SK-N-SH (cell line): Measurements from ENCODE around the gene ANO3. TPM values are rescaled to one million over a fixed set of nuclear protein-coding genes. Genes with fewer than 3 reads are reported as not detected.

Source experiments
- CTCF ChIA-PET: fragments of 300-600, 350-600 bp; formaldehyde crosslinking; extraction: SDS; loops from one replicate; lab custom pipeline; 2021; lab: Yijun Ruan, JAX
- POLR2A ChIA-PET: fragments of 350-600 bp; sonication (Branson Sonifier 250); formaldehyde crosslinking; extraction: SDS; loops from one replicate; lab custom pipeline; 2020; ENCODE audit warnings: antibody characterized with exemption, inconsistent platforms; lab: Yijun Ruan, JAX
- DNase-seq: peaks from one replicate; pipeline ENCODE4 v3.0.0; 2012
- H2AFZ ChIP-seq: fragments of 200-600 bp; sonication (generic); 2 replicates; pipeline ENCODE4 v1.8.1; 2016; ENCODE audit warnings: antibody characterized with exemption, mild to moderate bottlenecking, low read depth
- H3F3A ChIP-seq: fragments of 200-600 bp; sonication (generic); replicated peaks from 2 replicates; pipeline ENCODE3; 2016; ENCODE audit warnings: antibody characterized with exemption, mild to moderate bottlenecking; ENCODE audit not compliant: insufficient read depth
- H3K27ac ChIP-seq, 2 experiments: fragments of 200-500 bp in 1 of 2; fragments of 200-600 bp in 1 of 2; sonication (Bioruptor generic) in 1 of 2; sonication (generic), shearing (Covaris generic) in 1 of 2; 2 replicates each; pipeline versions ENCODE4 v1.5.1 to v1.6.1; 2014 to 2016; ENCODE audit warnings: low read depth in 2 of 2, inconsistent platforms in 1 of 2, low read length in 1 of 2, mild to moderate bottlenecking in 1 of 2, mixed read lengths in 1 of 2
- H3K27me3 ChIP-seq: fragments of 200-600 bp; sonication (generic), shearing (Covaris generic); 2 replicates; pipeline ENCODE4 v1.6.1; 2016; ENCODE audit warnings: mixed run types; ENCODE audit not compliant: insufficient read depth
- H3K36me3 ChIP-seq, 2 experiments: fragments of 200-500 bp in 1 of 2; fragments of 200-600 bp in 1 of 2; sonication (Bioruptor generic) in 1 of 2; sonication (generic) in 1 of 2; replicated peaks in 1 of 2; 2 replicates each; pipeline versions ENCODE3 to v1.5.1; 2014 to 2016; ENCODE audit warnings: low read length in 1 of 2, mild to moderate bottlenecking in 1 of 2; ENCODE audit not compliant: insufficient read depth in 2 of 2, control insufficient read depth in 1 of 2
- H3K4me1 ChIP-seq, 2 experiments: fragments of 200-500 bp in 1 of 2; fragments of 200-600 bp in 1 of 2; sonication (Bioruptor generic) in 1 of 2; sonication (generic), shearing (Covaris generic) in 1 of 2; 2 replicates each; pipeline versions ENCODE4 v1.5.1 to v1.6.1; 2014 to 2016; ENCODE audit warnings: low read depth in 1 of 2, low read length in 1 of 2, mixed run types in 1 of 2; ENCODE audit not compliant: insufficient read depth in 2 of 2, control insufficient read depth in 1 of 2
- H3K4me2 ChIP-seq: fragments of 200-600 bp; sonication (generic), shearing (Covaris generic); 2 replicates; pipeline ENCODE4 v1.6.1; 2017; ENCODE audit warnings: mixed run types
- H3K4me3 ChIP-seq, 2 experiments: fragments of 200-500 bp in 1 of 2; fragments of 200-600 bp in 1 of 2; sonication (Bioruptor generic) in 1 of 2; sonication (generic), shearing (Covaris generic) in 1 of 2; 2 replicates each; pipeline versions ENCODE4 v1.5.1 to v1.8.1; 2014 to 2016; ENCODE audit warnings: low read depth in 2 of 2, inconsistent platforms in 1 of 2, low read length in 1 of 2, mild to moderate bottlenecking in 1 of 2, mixed read lengths in 1 of 2, moderate library complexity in 1 of 2
- H3K79me2 ChIP-seq: fragments of 200-600 bp; sonication (generic); 2 replicates; pipeline ENCODE4 v1.8.1; 2017; ENCODE audit warnings: mild to moderate bottlenecking; ENCODE audit not compliant: insufficient read depth
- H3K9ac ChIP-seq: fragments of 200-600 bp; sonication (generic); 2 replicates; pipeline ENCODE4 v1.6.1; 2017; ENCODE audit warnings: mixed run types
- H3K9me2 ChIP-seq: fragments of 200-600 bp; sonication (generic); 2 replicates; pipeline ENCODE4 v1.6.1; 2017; ENCODE audit warnings: mixed run types
- H3K9me3 ChIP-seq: fragments of 200-600 bp; sonication (generic); 2 replicates; pipeline ENCODE4 v1.6.1; 2017; ENCODE audit warnings: mixed run types, mild to moderate bottlenecking, moderate library complexity
- H4K20me1 ChIP-seq: fragments of 200-600 bp; sonication (generic); 2 replicates; pipeline ENCODE4 v1.6.1; 2017; ENCODE audit warnings: mild to moderate bottlenecking, mixed run types; ENCODE audit not compliant: insufficient read depth
- FOXJ3 ChIP-seq: sonication (generic); formaldehyde crosslinking; IDR thresholded peaks from 2 replicates; pipeline ENCODE4 v1.5.1; 2020; ENCODE audit warnings: mild to moderate bottlenecking, missing genetic modification reagents
- NFIC ChIP-seq: IDR thresholded peaks from 2 replicates; pipeline ENCODE4 v1.4.0; 2012; ENCODE audit warnings: borderline replicate concordance
- RCOR1 ChIP-seq: fragments of 150-350 bp; IDR thresholded peaks from 2 replicates; pipeline ENCODE4 v1.6.1; 2017; ENCODE audit warnings: antibody characterized with exemption, low read length
- SIN3A ChIP-seq: IDR thresholded peaks from 2 replicates; pipeline ENCODE4 v1.6.1; 2012; ENCODE audit warnings: low read depth, mild to moderate bottlenecking, low read length, moderate library complexity, borderline replicate concordance
- SMC3 ChIP-seq: IDR thresholded peaks from 2 replicates; pipeline ENCODE4 v1.6.1; 2012; ENCODE audit warnings: low read depth, low read length, improper control_type of control experiment
- YY1 ChIP-seq: IDR thresholded peaks from 2 replicates; pipeline ENCODE4 v1.4.0; 2012; ENCODE audit warnings: low read depth, mild to moderate bottlenecking
- WGBS: methylation state at CpG from one replicate; pipeline ENCODE4 v1.1.6; 2017; ENCODE audit warnings: low lambda C conversion rate; 5-methylcytosine and 5-hydroxymethylcytosine counted together
- polyA plus RNA-seq, 3 experiments: library from polyadenylated mRNA; depleted of rRNA; stranded (reverse); fragments of >200 nt; gene quantifications; 2 replicates each; pipeline ENCODE4 v1.2.3, GENCODE V29; 2012
- TF ChIP-seq, protein P1 (sequence below): IDR thresholded peaks from 2 replicates; pipeline ENCODE4 v1.6.1; 2012; ENCODE audit warnings: mild to moderate bottlenecking, low read depth, low read length, moderate library complexity

ANO3 gene
- polyA plus RNA-seq, 1 of the 3 experiments (the other 2 are of a cell fraction), result 0.13 TPM

DNA sequence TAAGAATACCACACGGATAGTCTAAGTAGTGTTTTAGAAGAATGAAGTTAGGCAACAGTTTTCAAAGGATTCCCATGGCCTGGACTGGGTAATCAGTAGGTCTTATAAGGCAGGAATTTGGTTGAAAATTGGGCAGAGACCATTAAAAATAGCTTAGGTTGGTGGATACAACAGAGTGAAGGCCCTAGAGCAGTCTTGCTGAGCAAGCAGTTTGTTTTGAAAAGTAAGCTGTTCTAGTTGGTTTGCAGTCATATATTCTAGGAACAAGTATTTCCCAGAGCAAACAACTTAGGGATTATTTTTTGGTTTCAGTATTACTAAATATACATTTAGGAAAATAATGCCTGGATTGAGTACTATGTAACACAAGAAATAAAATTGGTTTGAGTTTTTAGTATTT lies 175.3 kb downstream of the ANO3 start:
- Histone ChIP-seq H3K4me1 (no peaks in the 10 kb centered on the region), H3K9me3 (no peaks in the 10 kb centered on the region), H3K79me2 (no peaks in the 10 kb centered on the region), H3K36me3 (no peaks in the 10 kb centered on the region), H3F3A (no peaks in the 10 kb centered on the region), H3K27ac (no peak overlapping the region), H2AFZ (no peak overlapping the region), H4K20me1 (no peaks in the 10 kb centered on the region), H3K4me2 (no peak overlapping the region), H3K9ac (no peak overlapping the region), H3K27me3 (no peaks in the 10 kb centered on the region), H3K9me2 (no peaks in the 10 kb centered on the region), H3K4me3 (no peak overlapping the region)
- no peak for TF ChIP-seq NFIC
- DNase-seq, result no peak
- 30% methylated on average over 1 of the region's 1 CpG for WGBS
- CTCF ChIA-PET, result interaction anchor here (1.6 kb wide), 1 partner anchor 209 kb away, joined by 4 read pairs; no protein-coding TSS in a partner anchor
- POLR2A ChIA-PET, result no interaction called here

DNA sequence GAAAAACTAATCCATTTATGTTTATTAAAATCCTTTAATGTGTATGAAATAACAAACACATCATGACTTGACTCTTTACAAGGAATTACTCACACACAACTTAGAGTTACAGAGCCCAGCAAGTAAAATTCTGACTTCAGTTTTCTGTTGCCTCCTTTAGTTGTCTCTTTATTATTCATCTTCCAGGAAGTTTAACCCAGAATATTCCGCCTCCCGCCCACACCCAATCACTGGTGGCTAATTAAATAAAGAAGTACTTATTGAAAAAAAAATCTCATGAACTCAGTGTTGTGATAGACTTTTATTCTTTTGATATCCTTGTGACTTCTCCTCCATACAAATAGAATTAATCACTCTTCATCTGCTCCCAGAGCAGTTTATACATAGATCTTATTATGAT lies 178.2 kb downstream of the ANO3 start:
- Histone ChIP-seq H3F3A (no peaks in the 10 kb centered on the region), H3K27ac (no peak overlapping the region), H3K27me3 (no peaks in the 10 kb centered on the region), H3K4me3 (no peak overlapping the region), H2AFZ (no peak overlapping the region), H3K4me2 (no peak overlapping the region), H3K9me3 (no peaks in the 10 kb centered on the region), H3K36me3 (no peaks in the 10 kb centered on the region), H4K20me1 (no peaks in the 10 kb centered on the region), H3K79me2 (no peaks in the 10 kb centered on the region)
- CTCF ChIA-PET, result interaction anchor here (0.6 to 1.5 kb wide), 2 partner anchors 16 to 18 kb away, joined by 3 to 5 read pairs; no protein-coding TSS in a partner anchor
- WGBS, result 90% methylated on average over 2 of the region's 2 CpGs
- TF ChIP-seq RCOR1 (no peak), YY1 (no peak), SMC3 (no peak), SIN3A (no peak)
- TF ChIP-seq, protein P1, sequence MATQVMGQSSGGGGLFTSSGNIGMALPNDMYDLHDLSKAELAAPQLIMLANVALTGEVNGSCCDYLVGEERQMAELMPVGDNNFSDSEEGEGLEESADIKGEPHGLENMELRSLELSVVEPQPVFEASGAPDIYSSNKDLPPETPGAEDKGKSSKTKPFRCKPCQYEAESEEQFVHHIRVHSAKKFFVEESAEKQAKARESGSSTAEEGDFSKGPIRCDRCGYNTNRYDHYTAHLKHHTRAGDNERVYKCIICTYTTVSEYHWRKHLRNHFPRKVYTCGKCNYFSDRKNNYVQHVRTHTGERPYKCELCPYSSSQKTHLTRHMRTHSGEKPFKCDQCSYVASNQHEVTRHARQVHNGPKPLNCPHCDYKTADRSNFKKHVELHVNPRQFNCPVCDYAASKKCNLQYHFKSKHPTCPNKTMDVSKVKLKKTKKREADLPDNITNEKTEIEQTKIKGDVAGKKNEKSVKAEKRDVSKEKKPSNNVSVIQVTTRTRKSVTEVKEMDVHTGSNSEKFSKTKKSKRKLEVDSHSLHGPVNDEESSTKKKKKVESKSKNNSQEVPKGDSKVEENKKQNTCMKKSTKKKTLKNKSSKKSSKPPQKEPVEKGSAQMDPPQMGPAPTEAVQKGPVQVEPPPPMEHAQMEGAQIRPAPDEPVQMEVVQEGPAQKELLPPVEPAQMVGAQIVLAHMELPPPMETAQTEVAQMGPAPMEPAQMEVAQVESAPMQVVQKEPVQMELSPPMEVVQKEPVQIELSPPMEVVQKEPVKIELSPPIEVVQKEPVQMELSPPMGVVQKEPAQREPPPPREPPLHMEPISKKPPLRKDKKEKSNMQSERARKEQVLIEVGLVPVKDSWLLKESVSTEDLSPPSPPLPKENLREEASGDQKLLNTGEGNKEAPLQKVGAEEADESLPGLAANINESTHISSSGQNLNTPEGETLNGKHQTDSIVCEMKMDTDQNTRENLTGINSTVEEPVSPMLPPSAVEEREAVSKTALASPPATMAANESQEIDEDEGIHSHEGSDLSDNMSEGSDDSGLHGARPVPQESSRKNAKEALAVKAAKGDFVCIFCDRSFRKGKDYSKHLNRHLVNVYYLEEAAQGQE, result no peak
- TF ChIP-seq, all 33 proteins: peak for 0
- DNase-seq, result no peak
- H3K4me1 ChIP-seq, result no peaks in the 10 kb centered on the region
- POLR2A ChIA-PET, result no interaction called here
- no peaks in the 10 kb centered on the region for H3K9me2 ChIP-seq
- H3K9ac ChIP-seq, result no peak overlapping the region

DNA sequence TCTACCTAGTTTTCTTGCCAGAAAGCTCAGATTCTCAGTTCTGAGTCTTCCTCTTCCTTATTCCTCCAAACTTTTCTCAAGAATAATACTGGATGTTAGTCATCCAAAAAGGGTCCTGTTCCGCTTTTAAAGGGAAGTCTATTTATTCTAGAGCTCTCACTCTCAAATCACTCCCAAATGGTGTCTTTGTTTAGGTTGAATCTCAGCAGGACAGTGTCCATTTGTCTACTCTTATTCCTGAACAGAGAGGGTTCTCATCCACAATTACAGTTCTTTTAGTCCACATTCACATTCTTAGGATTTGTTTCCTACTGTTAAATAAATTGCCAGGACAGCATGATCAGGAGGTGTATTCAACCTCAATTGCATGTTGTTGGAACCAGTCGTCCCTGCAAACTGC lies 178.8 kb downstream of the ANO3 start:
- H3K9me3 ChIP-seq, result no peaks in the 10 kb centered on the region
- no peak overlapping the region for H3K4me2 ChIP-seq
- POLR2A ChIA-PET, result no interaction called here
- 56% methylated on average over 2 of the region's 2 CpGs for WGBS
- no peak for TF ChIP-seq FOXJ3 (CRISPR knock-in tag)
- TF ChIP-seq, all 33 proteins: peak for 0
- H4K20me1 ChIP-seq, result no peaks in the 10 kb centered on the region
- no peaks in the 10 kb centered on the region for H3K36me3 ChIP-seq
- DNase-seq, result no peak
- CTCF ChIA-PET, result interaction anchor here (1.1 to 1.5 kb wide), 2 partner anchors 11 to 15 kb away, joined by 3 read pairs; no protein-coding TSS in a partner anchor
- no peak overlapping the region for H3K27ac ChIP-seq
- no peaks in the 10 kb centered on the region for H3K27me3 ChIP-seq
- H3K9ac ChIP-seq, result no peak overlapping the region
- H3K4me1 ChIP-seq, result no peaks in the 10 kb centered on the region
- no peaks in the 10 kb centered on the region for H3K9me2 ChIP-seq
- no peaks in the 10 kb centered on the region for H3K79me2 ChIP-seq
- no peak overlapping the region for H3K4me3 ChIP-seq
- no peaks in the 10 kb centered on the region for H3F3A ChIP-seq
- H2AFZ ChIP-seq, result no peak overlapping the region
